Fibroblast of pulmonary artery (primary cell): ENCODE results near the gene SH3GL2.

Source experiments
- DNase-seq: peaks from one replicate; pipeline ENCODE4 v3.0.0-alpha.2; 2010; ENCODE audit warnings: low read depth
- H3K4me3 ChIP-seq: replicated peaks from 2 replicates; pipeline ENCODE4 v1.5.1; 2011; ENCODE audit warnings: low read depth, mild to moderate bottlenecking, control low read depth, low read length, moderate library complexity
- CTCF ChIP-seq: IDR thresholded peaks from 2 replicates; pipeline ENCODE4 v1.5.1; 2011; ENCODE audit warnings: mild to moderate bottlenecking, control low read depth, low read length, inconsistent platforms; ENCODE audit errors: missing control alignments

The SH3GL2 gene

GRCh38 chr9:17775656-17776055 is 196.8 kb downstream of the SH3GL2 start:
- H3K4me3 ChIP-seq, result no peak overlapping the region
- no peak for DNase-seq
- TF ChIP-seq CTCF, result no peak

GRCh38 chr9:17776735-17777134 is 197.9 kb downstream of the SH3GL2 start:
- DNase-seq, result no peak
- no peak for TF ChIP-seq CTCF
- no peak overlapping the region for H3K4me3 ChIP-seq

GRCh38 chr9:17777465-17777864 is 198.6 kb downstream of the SH3GL2 start:
- H3K4me3 ChIP-seq, result no peak overlapping the region
- DNase-seq, result no peak
- no peak for TF ChIP-seq CTCF

GRCh38 chr9:17782430-17783149 is 203.7 kb downstream of the SH3GL2 start:
- H3K4me3 ChIP-seq, result no peak overlapping the region
- DNase-seq, result no peak
- TF ChIP-seq CTCF, result no peak

- H3K4me3 ChIP-seq, result no peak overlapping the region
- no peak for DNase-seq
- TF ChIP-seq CTCF, result no peak
These were observed 204.4 kb downstream of the SH3GL2 start for GRCh38 chr9:17783227-17783626.

- DNase-seq, result no peak
- H3K4me3 ChIP-seq, result no peak overlapping the region
- no peak for TF ChIP-seq CTCF
These were observed 210.4 kb downstream of the SH3GL2 start for GRCh38 chr9:17789316-17789715.
